Stomach smooth muscle (tissue), 2 donors: ENCODE measurements around the gene MRPL20.

Source experiments
- H3K27ac ChIP-seq: one replicate; pipeline ENCODE4 v1.7.0; 2013; ENCODE audit warnings: mild to moderate bottlenecking, low read length, inconsistent platforms
- H3K27me3 ChIP-seq, 2 donors: one replicate each; pipeline ENCODE4 v1.7.0; 2013; ENCODE audit warnings: low read length in 2 of 2; ENCODE audit not compliant: insufficient read depth in 2 of 2, control insufficient read depth in 1 of 2
- H3K36me3 ChIP-seq, 2 donors: one replicate each; pipeline ENCODE4 v1.7.0; 2013; ENCODE audit warnings: low read length in 2 of 2; ENCODE audit not compliant: control insufficient read depth in 2 of 2, insufficient read depth in 2 of 2
- H3K4me1 ChIP-seq: one replicate; pipeline ENCODE4 v1.7.0; 2013; ENCODE audit warnings: low read length; ENCODE audit not compliant: control insufficient read depth, insufficient read depth
- H3K4me3 ChIP-seq, 2 donors: one replicate each; pipeline ENCODE4 v1.7.0; 2013; ENCODE audit warnings: low read length in 2 of 2
- H3K9ac ChIP-seq, 2 donors: one replicate each; pipeline ENCODE4 v1.7.0; 2013; ENCODE audit warnings: low read length in 2 of 2, mild to moderate bottlenecking in 1 of 2
- H3K9me3 ChIP-seq, 2 donors: one replicate each; pipeline ENCODE4 v1.7.0; 2013; ENCODE audit warnings: low read length in 2 of 2; ENCODE audit not compliant: control insufficient read depth in 2 of 2
- donor health status: healthy.
- donor health status: Pancreatic carcinoma.

MRPL20 gene

DNA sequence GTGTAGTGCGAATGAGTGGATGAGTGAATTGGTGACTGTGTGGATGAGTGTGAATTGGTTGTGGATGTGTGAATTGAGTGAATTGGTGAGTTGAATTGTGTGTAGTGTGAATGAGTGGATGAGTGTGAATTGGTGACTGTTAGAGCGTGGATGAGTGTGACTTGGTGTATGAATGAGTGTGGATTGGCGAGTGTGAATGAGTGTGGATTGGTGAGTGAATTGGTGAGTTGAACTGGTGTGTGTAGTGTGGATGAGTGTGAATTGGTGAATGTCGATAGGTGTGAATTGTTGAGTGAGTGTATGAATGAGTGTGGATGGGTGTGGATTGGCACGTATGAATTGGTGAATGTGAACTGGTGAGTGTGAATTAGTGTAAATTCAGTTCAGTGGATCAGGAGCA, 39.8 kb downstream of the MRPL20 start:
- Histone ChIP-seq H3K9ac (no peak overlapping the region), H3K27me3 (no peaks in the 10 kb centered on the region), H3K4me1 (peaks cover 9% of the 10 kb centered on the region), H3K27ac (no peak overlapping the region), H3K36me3 (no peaks in the 10 kb centered on the region), H3K4me3 (no peak overlapping the region), H3K9me3 (no peaks in the 10 kb centered on the region)

DNA sequence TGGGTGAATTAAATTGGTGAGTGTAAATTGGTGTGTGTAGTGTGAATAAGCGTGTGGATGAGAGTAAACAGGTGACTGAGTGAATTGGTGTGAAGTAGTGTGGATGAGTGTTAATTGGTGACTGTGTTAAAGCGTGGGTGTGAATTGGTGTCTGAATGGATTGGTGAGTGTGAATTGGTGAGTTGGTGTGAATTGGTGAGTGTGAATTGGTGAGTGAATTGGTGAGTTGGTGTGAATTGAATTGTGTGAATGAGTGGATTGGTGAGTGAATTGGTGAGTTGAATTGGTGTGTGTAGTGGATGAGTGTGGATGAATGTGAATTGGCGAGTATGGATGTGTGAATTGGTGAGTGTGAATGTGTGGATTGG, 40.4 kb downstream of the MRPL20 start:
- no peak overlapping the region for H3K4me3 ChIP-seq
- H3K27me3 ChIP-seq = no peaks in the 10 kb centered on the region
- no peak overlapping the region for H3K27ac ChIP-seq
- H3K9me3 ChIP-seq = no peaks in the 10 kb centered on the region
- H3K36me3 ChIP-seq = no peaks in the 10 kb centered on the region
- H3K4me1 ChIP-seq = peaks cover 7% of the 10 kb centered on the region
- H3K9ac ChIP-seq = no peak overlapping the region

DNA sequence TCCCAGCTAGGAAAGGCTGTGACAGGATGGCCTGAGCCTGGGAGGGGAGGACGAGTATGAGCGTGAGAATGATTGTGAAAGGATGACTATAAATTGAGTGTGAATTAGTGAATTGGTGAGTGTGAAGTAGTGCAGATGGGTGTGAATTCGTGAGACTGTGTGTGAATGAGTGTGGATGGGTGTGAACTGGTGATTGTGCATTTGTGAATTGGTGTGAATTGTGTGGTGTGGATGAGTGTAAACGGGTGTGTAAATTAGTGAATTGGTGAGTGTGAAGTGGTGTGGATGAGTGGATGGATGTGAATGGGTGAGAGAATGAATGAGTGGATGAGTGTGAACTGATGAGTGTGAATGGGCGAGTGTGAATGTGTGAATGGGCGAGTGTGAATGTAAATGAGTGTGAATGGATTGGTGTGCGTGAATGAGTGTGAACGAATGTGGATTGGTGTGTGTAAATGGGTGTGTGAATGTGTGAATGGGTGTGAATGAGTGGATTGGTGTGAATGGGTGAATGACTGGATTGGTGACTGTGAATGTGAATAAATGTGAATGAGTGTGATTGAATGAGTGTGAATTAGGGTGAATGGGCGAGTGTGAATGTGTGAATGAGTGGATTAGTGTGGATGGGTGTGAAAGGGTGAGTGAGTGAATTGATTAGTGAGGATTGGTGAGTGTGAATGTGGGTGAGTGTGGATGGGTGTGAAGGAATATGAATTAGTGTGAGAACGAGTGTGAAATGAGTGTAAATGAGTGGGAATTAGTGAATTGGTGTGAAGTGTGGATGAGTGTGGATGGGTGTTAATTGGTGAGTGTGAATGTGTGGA, 41.0 kb downstream of the MRPL20 start:
- Histone ChIP-seq H3K9me3 (no peaks in the 10 kb centered on the region), H3K27ac (no peak overlapping the region), H3K4me1 (peaks cover 10% of the 10 kb centered on the region), H3K36me3 (no peaks in the 10 kb centered on the region), H3K9ac (no peak overlapping the region), H3K4me3 (no peak overlapping the region), H3K27me3 (no peaks in the 10 kb centered on the region)

DNA sequence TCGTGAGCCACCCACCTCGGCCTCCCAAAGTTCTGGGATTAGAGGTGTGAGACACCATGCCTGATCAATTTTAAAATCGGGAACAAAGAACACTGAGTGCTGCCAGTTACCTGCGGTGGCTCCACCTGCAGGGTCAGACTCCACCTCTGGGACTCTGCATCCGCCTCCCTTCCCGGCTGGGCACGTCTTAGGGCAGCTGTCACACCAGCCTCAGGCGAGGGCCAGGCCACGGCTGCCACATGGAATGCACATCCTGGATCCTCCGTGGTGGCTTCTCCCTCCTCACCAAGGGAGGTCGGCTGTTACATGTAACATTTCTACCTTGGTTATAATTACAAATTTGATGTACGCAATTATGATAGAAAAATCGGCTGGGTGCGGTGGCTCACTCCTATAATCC, 42.8 kb downstream of the MRPL20 start:
- Histone ChIP-seq H3K36me3 (no peaks in the 10 kb centered on the region), H3K4me3 (no peak overlapping the region), H3K4me1 (peaks cover 23% of the 10 kb centered on the region), H3K27ac (no peak overlapping the region), H3K27me3 (no peaks in the 10 kb centered on the region), H3K9ac (no peak overlapping the region), H3K9me3 (no peaks in the 10 kb centered on the region)

DNA sequence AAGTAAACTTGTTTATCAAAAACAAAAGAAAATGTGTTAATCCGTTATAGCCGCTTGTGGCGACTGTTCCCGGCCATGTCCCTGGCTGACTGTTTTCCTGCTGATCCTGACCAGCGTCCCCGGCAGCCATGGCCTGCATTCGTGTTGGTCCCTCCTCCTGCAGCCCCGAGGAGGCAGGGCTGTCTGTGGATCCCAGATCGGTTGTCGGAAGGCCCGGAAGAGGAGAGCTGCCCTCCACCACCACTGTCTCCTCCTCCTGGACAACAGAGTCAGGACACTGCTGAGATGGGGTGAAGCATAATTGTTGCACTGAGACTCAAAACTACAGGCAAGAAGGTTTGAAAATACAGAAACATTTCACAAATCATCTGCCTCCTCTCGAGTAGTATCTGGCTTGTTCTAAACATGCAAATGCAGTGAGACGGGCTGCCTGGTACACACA, 45.1 kb downstream of the MRPL20 start:
- Histone ChIP-seq H3K36me3 (no peaks in the 10 kb centered on the region), H3K27ac (peak overlapping the region; percentile 31), H3K9me3 (no peaks in the 10 kb centered on the region), H3K4me3 (peak overlapping the region in 1 of 2 donors; percentile 15), H3K4me1 (peaks cover 35% of the 10 kb centered on the region), H3K27me3 (no peaks in the 10 kb centered on the region), H3K9ac (no peak overlapping the region)

DNA sequence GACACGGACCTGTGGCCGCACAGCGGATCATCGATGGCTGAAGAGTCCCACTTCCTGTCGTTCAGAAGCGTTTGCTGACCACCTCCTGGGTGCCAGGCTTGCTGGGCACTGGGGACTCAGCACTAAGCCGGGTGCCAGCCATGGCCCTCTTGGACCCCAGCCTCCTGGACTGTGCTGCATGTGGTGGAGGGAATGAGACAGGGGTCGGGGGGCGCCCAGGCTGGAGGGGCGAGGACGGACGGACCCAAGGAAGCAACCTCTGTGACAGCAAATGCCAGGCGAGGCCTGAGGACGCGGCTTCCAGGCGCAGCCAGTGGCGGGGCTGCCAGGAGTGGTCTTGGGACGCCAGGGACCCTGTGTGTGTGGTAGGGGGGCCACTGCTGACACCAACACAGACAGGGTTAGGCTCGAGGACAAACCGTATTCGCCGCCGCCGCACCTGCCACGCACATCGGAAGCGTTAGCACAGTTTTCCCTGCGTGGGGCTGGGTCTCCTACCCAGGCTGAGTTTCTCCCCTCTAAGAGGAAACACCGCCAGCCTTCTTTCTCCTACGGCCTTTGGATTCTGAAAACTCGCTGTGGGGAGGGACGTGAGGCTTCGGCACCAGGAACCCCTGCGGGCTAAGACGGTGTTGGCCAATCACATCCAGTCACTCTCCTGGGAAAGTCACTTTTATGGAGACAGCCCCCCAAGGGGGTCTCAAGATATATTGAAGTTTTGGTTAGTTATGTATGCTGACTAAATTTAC, 45.7 kb downstream of the MRPL20 start:
- Histone ChIP-seq H3K27ac (peak overlapping the region; percentile 31), H3K36me3 (no peaks in the 10 kb centered on the region), H3K9me3 (no peaks in the 10 kb centered on the region), H3K4me3 (no peak overlapping the region), H3K9ac (no peak overlapping the region), H3K4me1 (peaks cover 38% of the 10 kb centered on the region), H3K27me3 (no peaks in the 10 kb centered on the region)

DNA sequence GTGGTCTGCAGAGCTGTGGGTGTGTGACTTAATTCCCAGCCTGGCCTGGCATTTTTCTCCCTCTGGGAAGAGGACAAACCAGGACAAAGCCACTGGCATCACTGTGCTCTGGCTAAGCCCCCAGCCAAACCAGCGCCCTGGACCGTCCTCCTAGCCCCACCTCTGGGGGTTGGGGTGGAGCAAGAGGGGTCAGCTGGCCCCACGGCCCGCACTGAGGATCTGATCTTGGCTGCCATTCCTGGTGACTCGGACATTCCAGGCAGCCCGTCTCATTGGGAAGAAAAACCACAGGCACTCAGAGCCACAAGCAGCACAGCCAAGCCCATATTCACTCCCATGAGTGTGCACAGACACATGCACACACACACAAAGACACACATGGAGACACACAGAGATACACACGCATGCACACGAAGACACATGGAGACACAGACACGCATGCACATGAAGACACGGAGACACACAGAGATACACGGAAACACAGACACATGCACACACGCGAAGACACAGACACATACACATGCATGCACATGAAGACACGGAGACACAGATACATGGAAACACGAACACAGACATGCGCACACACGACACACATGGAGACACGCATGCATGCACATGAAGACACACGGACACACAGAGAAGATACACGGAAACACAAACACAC, 46.5 kb downstream of the MRPL20 start:
- Histone ChIP-seq H3K36me3 (no peaks in the 10 kb centered on the region), H3K27ac (peak overlapping the region; percentile 46), H3K9me3 (no peaks in the 10 kb centered on the region), H3K4me3 (peak overlapping the region in 1 of 2 donors; percentile 22), H3K27me3 (no peaks in the 10 kb centered on the region), H3K4me1 (peaks cover 41% of the 10 kb centered on the region), H3K9ac (no peak overlapping the region)

DNA sequence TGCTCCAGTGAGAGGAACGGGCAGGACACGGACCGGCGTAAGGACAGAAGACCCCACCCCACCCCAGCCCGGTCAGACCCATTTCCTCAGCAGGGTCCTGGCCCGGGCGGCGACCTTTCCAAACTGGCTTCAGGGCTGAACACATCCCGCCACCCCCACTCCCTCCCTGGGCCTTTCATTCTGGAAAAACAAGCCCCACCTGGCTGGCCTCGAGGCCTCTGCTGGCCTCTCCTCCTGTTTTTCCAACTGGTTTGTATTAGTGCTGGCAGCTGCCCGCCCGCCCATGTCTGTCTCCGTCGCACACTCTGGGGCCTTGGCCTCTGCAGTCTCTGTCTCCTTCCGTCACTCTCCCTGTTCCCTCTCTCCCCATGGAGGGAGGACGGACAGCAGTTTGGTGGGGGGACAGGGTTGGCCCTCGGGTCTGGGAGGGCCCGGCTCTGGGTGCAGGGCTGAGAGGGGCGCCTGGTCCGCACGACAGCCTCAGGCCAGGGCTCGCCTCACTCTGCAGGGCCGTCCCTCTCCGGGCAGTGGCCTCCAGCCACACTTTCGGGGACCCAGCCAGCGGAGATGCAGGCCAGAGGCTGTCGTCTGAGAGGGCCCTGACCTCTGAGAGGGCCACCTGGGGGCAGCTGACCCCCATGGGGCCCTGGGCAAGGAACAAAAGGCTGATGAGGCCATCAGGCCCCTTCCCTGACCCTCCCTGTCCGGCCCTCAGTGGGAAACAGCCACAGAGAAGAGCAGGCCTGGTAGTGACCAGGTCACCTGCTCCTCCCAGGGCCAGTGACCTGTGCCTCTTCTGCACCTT, 47.2 kb downstream of the MRPL20 start:
- no peaks in the 10 kb centered on the region for H3K36me3 ChIP-seq
- H3K9ac ChIP-seq = peak overlapping the region in 1 of 2 donors; percentile 15
- no peaks in the 10 kb centered on the region for H3K27me3 ChIP-seq
- peak overlapping the region; percentile 87 for H3K27ac ChIP-seq
- no peaks in the 10 kb centered on the region for H3K9me3 ChIP-seq
- no peak overlapping the region for H3K4me3 ChIP-seq
- peaks cover 44% of the 10 kb centered on the region for H3K4me1 ChIP-seq

DNA sequence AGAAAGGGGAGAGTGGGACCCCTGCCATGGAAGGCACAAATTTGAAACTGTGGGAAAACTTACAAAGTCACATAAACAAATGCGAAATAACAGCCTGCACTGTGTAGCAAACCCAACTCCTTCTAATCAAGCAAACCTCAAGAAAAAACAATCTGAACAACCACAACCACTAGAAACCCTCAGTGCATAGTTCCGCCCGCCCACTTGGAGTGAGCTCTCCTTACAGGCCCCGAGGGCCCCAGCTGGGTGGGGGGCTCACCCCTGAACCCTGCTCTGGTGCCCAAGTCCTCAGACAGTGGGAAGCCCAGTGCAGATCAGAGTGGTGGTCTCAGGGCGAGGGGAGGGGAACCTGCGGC, 47.8 kb downstream of the MRPL20 start:
- Histone ChIP-seq H3K9me3 (no peaks in the 10 kb centered on the region), H3K4me3 (peak overlapping the region in 1 of 2 donors; percentile 78), H3K27me3 (no peaks in the 10 kb centered on the region), H3K36me3 (no peaks in the 10 kb centered on the region), H3K4me1 (peaks cover 50% of the 10 kb centered on the region), H3K9ac (no peak overlapping the region), H3K27ac (peak overlapping the region; percentile 87)
